NT2/D1 (cell line): ENCODE data around the gene ZNF189.

Experiments used
- YY1 ChIP-seq: IDR thresholded peaks from 2 replicates; pipeline ENCODE4 v1.6.1; 2011; ENCODE audit not compliant: insufficient read length, insufficient read depth
- ZNF274 ChIP-seq: IDR thresholded peaks from 2 replicates; pipeline ENCODE4 v1.6.1; 2011; ENCODE audit warnings: mild to moderate bottlenecking, low read depth, low read length

- no peak for TF ChIP-seq YY1
- TF ChIP-seq ZNF274 = no peak
These were observed 39.0 kb upstream of the ZNF189 start for GRCh38 chr9:101359679-101360078.
